B cell (primary cell): ENCODE results near the gene PSME2.

Experiments
- EZH2 ChIP-seq: IDR thresholded peaks from 2 replicates; pipeline ENCODE4 v1.6.1; 2012; ENCODE audit warnings: borderline replicate concordance, low read depth, mild to moderate bottlenecking, moderate library complexity, low read length; ENCODE audit not compliant: insufficient read depth, poor library complexity, severe bottlenecking
- TF ChIP-seq, protein P1 (sequence below): fragments of 200-600 bp; IDR thresholded peaks from one replicate; pipeline ENCODE4 v1.8.0; 2022; ENCODE audit warnings: antibody characterized with exemption, mild to moderate bottlenecking

- TF ChIP-seq EZH2: no peak
- TF ChIP-seq, protein P1, sequence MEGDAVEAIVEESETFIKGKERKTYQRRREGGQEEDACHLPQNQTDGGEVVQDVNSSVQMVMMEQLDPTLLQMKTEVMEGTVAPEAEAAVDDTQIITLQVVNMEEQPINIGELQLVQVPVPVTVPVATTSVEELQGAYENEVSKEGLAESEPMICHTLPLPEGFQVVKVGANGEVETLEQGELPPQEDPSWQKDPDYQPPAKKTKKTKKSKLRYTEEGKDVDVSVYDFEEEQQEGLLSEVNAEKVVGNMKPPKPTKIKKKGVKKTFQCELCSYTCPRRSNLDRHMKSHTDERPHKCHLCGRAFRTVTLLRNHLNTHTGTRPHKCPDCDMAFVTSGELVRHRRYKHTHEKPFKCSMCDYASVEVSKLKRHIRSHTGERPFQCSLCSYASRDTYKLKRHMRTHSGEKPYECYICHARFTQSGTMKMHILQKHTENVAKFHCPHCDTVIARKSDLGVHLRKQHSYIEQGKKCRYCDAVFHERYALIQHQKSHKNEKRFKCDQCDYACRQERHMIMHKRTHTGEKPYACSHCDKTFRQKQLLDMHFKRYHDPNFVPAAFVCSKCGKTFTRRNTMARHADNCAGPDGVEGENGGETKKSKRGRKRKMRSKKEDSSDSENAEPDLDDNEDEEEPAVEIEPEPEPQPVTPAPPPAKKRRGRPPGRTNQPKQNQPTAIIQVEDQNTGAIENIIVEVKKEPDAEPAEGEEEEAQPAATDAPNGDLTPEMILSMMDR: no peak
Observed at GRCh38 chr14:24176599-24176998, 30.2 kb upstream of the PSME2 start.
